Activated CD8-positive, alpha-beta T cell treated with anti-CD3 and anti-CD28 coated beads for 36 hours (primary cell): ENCODE data around the gene LRRC7. TPM values are rescaled to one million over a fixed set of nuclear protein-coding genes. Genes with fewer than 3 reads are reported as not detected.
"Not testable (repeated sequence)": the region's sequence is repeated elsewhere in the genome, so short reads cannot be mapped to it uniquely, and the experiment has no call there.

Experiments
- ATAC-seq: fragments of 200-7000 bp; cut with Tn5 transposase; one replicate; pipeline ENCODE4 v1.10.0; 2021; ENCODE audit warnings: mild to moderate bottlenecking, moderate library complexity
- CTCF ChIA-PET: fragments of 350-600 bp; sonication (Branson Sonifier 250); formaldehyde crosslinking; loops from one replicate; lab custom pipeline; 2021; ENCODE audit warnings: antibody characterized with exemption; lab: Charles Lee
- POLR2A ChIA-PET: fragments of 350-600 bp; sonication (Branson Sonifier 250); formaldehyde crosslinking; loops from one replicate; lab custom pipeline; 2021; ENCODE audit warnings: antibody characterized with exemption; lab: Charles Lee
- DNase-seq: peaks from one replicate; pipeline ENCODE4 v3.0.0-alpha.2; 2020
- H3K27ac Mint-ChIP-seq: one replicate; pipeline ENCODE4 v1.8.0; 2021; ENCODE audit warnings: mild to moderate bottlenecking, mixed read lengths
- H3K27me3 Mint-ChIP-seq: one replicate; pipeline ENCODE4 v1.8.0; 2021; ENCODE audit warnings: mixed read lengths
- H3K36me3 Mint-ChIP-seq: one replicate; pipeline ENCODE4 v1.8.0; 2021; ENCODE audit warnings: low read depth, mixed read lengths
- H3K4me1 Mint-ChIP-seq: one replicate; pipeline ENCODE4 v1.8.0; 2021; ENCODE audit warnings: low read depth, mixed read lengths
- H3K4me3 Mint-ChIP-seq: one replicate; pipeline ENCODE4 v1.8.0; 2021; ENCODE audit warnings: mild to moderate bottlenecking, moderate library complexity, mixed read lengths
- H3K9me3 Mint-ChIP-seq: one replicate; pipeline ENCODE4 v1.8.0; 2021; ENCODE audit warnings: mixed read lengths
- intact Hi-C: fragments of 100-400 bp; cut with micrococcal nuclease; formaldehyde crosslinking; loops from one replicate; pipeline ENCODE4 v1.10.0; 2022
- total RNA-seq, 2 experiments: library from RNA; stranded (reverse); gene quantifications; one replicate each; pipeline ENCODE4 v1.2.3, GENCODE V29; 2021
- TF ChIP-seq, protein P1 (sequence below): fragments of 200-600 bp; IDR thresholded peaks from one replicate; pipeline ENCODE4 v1.8.0; 2022; ENCODE audit warnings: antibody characterized with exemption, mild to moderate bottlenecking

LRRC7 gene
- total RNA-seq, 2 experiments from 2014 or later, result 0.27 to 0.29 TPM

DNA sequence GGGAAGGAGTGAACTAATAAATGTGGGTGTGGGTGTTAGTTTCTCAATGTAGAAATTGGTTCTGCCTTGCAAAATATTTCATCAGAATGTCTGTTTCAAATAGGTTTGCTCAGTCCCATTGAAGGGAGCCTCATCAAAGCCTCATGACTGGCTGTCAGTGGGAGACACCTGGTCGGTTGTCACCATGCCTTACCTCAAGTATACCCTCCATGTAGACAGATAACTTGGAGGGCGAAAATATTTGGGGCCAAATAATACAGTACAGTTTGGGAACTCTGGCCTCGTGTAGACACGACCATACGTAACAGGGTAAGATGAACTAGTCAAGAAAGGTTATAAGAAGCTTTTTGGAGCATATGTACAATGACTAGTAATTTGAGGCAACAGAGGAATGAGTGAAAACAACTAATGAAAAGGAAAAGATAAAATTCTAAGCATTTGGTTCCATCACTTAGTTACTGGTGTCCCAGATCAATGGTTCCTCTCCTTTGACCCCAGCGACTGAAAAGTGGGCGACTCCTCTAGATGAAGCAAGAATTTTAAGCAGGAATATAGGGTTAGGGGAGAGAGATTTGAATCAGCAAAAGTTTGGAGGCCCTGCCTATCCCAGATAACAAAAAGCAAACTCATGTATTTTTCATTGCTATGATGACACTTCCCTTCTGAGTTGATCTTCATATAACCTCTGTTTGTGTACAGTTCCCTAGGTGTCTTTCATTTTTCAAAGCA lies 473.8 kb downstream of the LRRC7 start:
- H3K9me3 Mint-ChIP-seq, result no peaks in the 10 kb centered on the region
- POLR2A ChIA-PET, result no interaction called here
- TF ChIP-seq, protein P1, sequence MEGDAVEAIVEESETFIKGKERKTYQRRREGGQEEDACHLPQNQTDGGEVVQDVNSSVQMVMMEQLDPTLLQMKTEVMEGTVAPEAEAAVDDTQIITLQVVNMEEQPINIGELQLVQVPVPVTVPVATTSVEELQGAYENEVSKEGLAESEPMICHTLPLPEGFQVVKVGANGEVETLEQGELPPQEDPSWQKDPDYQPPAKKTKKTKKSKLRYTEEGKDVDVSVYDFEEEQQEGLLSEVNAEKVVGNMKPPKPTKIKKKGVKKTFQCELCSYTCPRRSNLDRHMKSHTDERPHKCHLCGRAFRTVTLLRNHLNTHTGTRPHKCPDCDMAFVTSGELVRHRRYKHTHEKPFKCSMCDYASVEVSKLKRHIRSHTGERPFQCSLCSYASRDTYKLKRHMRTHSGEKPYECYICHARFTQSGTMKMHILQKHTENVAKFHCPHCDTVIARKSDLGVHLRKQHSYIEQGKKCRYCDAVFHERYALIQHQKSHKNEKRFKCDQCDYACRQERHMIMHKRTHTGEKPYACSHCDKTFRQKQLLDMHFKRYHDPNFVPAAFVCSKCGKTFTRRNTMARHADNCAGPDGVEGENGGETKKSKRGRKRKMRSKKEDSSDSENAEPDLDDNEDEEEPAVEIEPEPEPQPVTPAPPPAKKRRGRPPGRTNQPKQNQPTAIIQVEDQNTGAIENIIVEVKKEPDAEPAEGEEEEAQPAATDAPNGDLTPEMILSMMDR, result no peak
- CTCF ChIA-PET, result no interaction called here
- DNase-seq, result no peak
- no peaks in the 10 kb centered on the region for H3K36me3 Mint-ChIP-seq
- intact Hi-C loops, result no loop called here
- no peaks in the 10 kb centered on the region for H3K4me1 Mint-ChIP-seq
- no peak for ATAC-seq
- H3K27ac Mint-ChIP-seq, result no peak overlapping the region
- H3K27me3 Mint-ChIP-seq, result no peaks in the 10 kb centered on the region
- H3K4me3 Mint-ChIP-seq, result no peak overlapping the region

GRCh38 chr1:70042090-70042731 lies 474.5 kb downstream of the LRRC7 start:
- DNase-seq (no peak), ATAC-seq (no peak)
- Mint-ChIP-seq H3K9me3 (no peaks in the 10 kb centered on the region), H3K27me3 (no peaks in the 10 kb centered on the region), H3K4me3 (no peak overlapping the region), H3K4me1 (no peaks in the 10 kb centered on the region), H3K27ac (no peak overlapping the region), H3K36me3 (no peaks in the 10 kb centered on the region)
- CTCF ChIA-PET, result no interaction called here
- TF ChIP-seq, protein P1, result no peak
- intact Hi-C loops, result no loop called here
- POLR2A ChIA-PET, result no interaction called here

GRCh38 chr1:70043804-70044203 lies 476.1 kb downstream of the LRRC7 start:
- no peaks in the 10 kb centered on the region for H3K4me1 Mint-ChIP-seq
- H3K36me3 Mint-ChIP-seq, result no peaks in the 10 kb centered on the region
- H3K27me3 Mint-ChIP-seq, result no peaks in the 10 kb centered on the region
- no peak overlapping the region for H3K4me3 Mint-ChIP-seq
- TF ChIP-seq, protein P1, result no peak
- CTCF ChIA-PET, result no interaction called here
- DNase-seq, result no peak
- no peaks in the 10 kb centered on the region for H3K9me3 Mint-ChIP-seq
- H3K27ac Mint-ChIP-seq, result no peak overlapping the region
- POLR2A ChIA-PET, result no interaction called here
- intact Hi-C loops, result no loop called here
- no peak for ATAC-seq

GRCh38 chr1:70044832-70045231 lies 477.1 kb downstream of the LRRC7 start:
- H3K27ac Mint-ChIP-seq, result no peak overlapping the region
- POLR2A ChIA-PET, result no interaction called here
- no peaks in the 10 kb centered on the region for H3K9me3 Mint-ChIP-seq
- intact Hi-C loops, result no loop called here
- H3K4me1 Mint-ChIP-seq, result no peaks in the 10 kb centered on the region
- DNase-seq (no peak), ATAC-seq (no peak)
- TF ChIP-seq, protein P1, result no peak
- H3K36me3 Mint-ChIP-seq, result no peaks in the 10 kb centered on the region
- no peaks in the 10 kb centered on the region for H3K27me3 Mint-ChIP-seq
- no peak overlapping the region for H3K4me3 Mint-ChIP-seq
- CTCF ChIA-PET, result no interaction called here

- H3K9me3 Mint-ChIP-seq, H3K27ac Mint-ChIP-seq, intact Hi-C loops, DNase-seq, H3K4me3 Mint-ChIP-seq, H3K27me3 Mint-ChIP-seq, ATAC-seq, CTCF ChIA-PET, H3K36me3 Mint-ChIP-seq, POLR2A ChIA-PET, H3K4me1 Mint-ChIP-seq: not testable (repeated sequence)
These were observed 477.9 kb downstream of the LRRC7 start for GRCh38 chr1:70045581-70045980.
